Dendritic cell treated with granulocyte-macrophage colony-stimulating factor and Interleukin-4, amounts not matched to agents 40 ng/mL and 50 ng/mL, for 4 days (primary cell): ENCODE results near the gene METTL15.
"Not testable (repeated sequence)": the region's sequence is repeated elsewhere in the genome, so short reads cannot be mapped to it uniquely, and the experiment has no call there.

Experiments used
- H3K27ac Mint-ChIP-seq: one replicate; pipeline ENCODE4 v1.8.0; 2022; ENCODE audit warnings: mild to moderate bottlenecking, mixed read lengths
- H3K27me3 Mint-ChIP-seq: one replicate; pipeline ENCODE4 v1.8.0; 2022; ENCODE audit warnings: mild to moderate bottlenecking, mixed read lengths
- H3K36me3 Mint-ChIP-seq: one replicate; pipeline ENCODE4 v1.8.0; 2022; ENCODE audit warnings: low read depth, mixed read lengths
- H3K4me1 Mint-ChIP-seq: one replicate; pipeline ENCODE4 v1.8.0; 2022; ENCODE audit warnings: low read depth, mixed read lengths
- H3K4me3 Mint-ChIP-seq: one replicate; pipeline ENCODE4 v1.8.0; 2022; ENCODE audit warnings: mild to moderate bottlenecking, moderate library complexity, mixed read lengths
- H3K9me3 Mint-ChIP-seq: one replicate; pipeline ENCODE4 v1.8.0; 2022; ENCODE audit warnings: mixed read lengths
- intact Hi-C: fragments of 100-400 bp; cut with micrococcal nuclease; formaldehyde crosslinking; loops from one replicate; pipeline ENCODE4 v1.15.0; 2022

The METTL15 gene

GRCh38 chr11:28102300-28102699, 5.9 kb upstream of the METTL15 start:
- not testable (repeated sequence) for H3K4me1 Mint-ChIP-seq, H3K27ac Mint-ChIP-seq, H3K27me3 Mint-ChIP-seq

GRCh38 chr11:28104425-28104824, 3.8 kb upstream of the METTL15 start:
- H3K4me1 Mint-ChIP-seq, result peaks cover 17% of the 10 kb centered on the region
- H3K27ac Mint-ChIP-seq, result no peak overlapping the region
- no peak overlapping the region for H3K4me3 Mint-ChIP-seq
- no peaks in the 10 kb centered on the region for H3K9me3 Mint-ChIP-seq
- H3K27me3 Mint-ChIP-seq, result no peaks in the 10 kb centered on the region
- intact Hi-C loops, result loop anchor here (10.0 kb wide), 1 partner anchor 740 kb away; the partner anchor contains the start of gene CCDC34
- peaks cover 10% of the 10 kb centered on the region for H3K36me3 Mint-ChIP-seq

More at GRCh38 chr11:28102300-28102699, 5.9 kb upstream of the METTL15 start:
- intact Hi-C loops, result loop anchor here (10.0 kb wide), 1 partner anchor 737 kb away; the partner anchor contains the start of gene CCDC34
- H3K36me3 Mint-ChIP-seq, H3K4me3 Mint-ChIP-seq, H3K9me3 Mint-ChIP-seq: not testable (repeated sequence)

- Mint-ChIP-seq H3K9me3 (no peaks in the 10 kb centered on the region), H3K27me3 (no peaks in the 10 kb centered on the region), H3K4me3 (no peak overlapping the region), H3K4me1 (peaks cover 22% of the 10 kb centered on the region), H3K36me3 (peaks cover 11% of the 10 kb centered on the region), H3K27ac (peak overlapping the region; percentile 21)
- intact Hi-C loops, result loop anchor here (10.0 kb wide), 1 partner anchor 740 kb away; the partner anchor contains the start of gene CCDC34
These were observed 3.2 kb upstream of the METTL15 start for GRCh38 chr11:28104984-28105383.

- peaks cover 18% of the 10 kb centered on the region for H3K36me3 Mint-ChIP-seq
- H3K4me3 Mint-ChIP-seq, result no peak overlapping the region
- H3K27ac Mint-ChIP-seq, result peak overlapping the region; percentile 21
- peaks cover 23% of the 10 kb centered on the region for H3K4me1 Mint-ChIP-seq
- H3K9me3 Mint-ChIP-seq, result no peaks in the 10 kb centered on the region
- H3K27me3 Mint-ChIP-seq, result no peaks in the 10 kb centered on the region
- intact Hi-C loops, result loop anchor here (10.0 kb wide), 1 partner anchor 741 kb away; the partner anchor contains the start of gene CCDC34
These were observed 2.3 kb upstream of the METTL15 start for GRCh38 chr11:28105869-28106268.

GRCh38 chr11:28106353-28107043, 1.7 kb upstream of the METTL15 start:
- Mint-ChIP-seq H3K9me3 (no peaks in the 10 kb centered on the region), H3K36me3 (peaks cover 18% of the 10 kb centered on the region), H3K27ac (no peak overlapping the region), H3K4me1 (peaks cover 29% of the 10 kb centered on the region), H3K27me3 (no peaks in the 10 kb centered on the region), H3K4me3 (no peak overlapping the region)
- intact Hi-C loops, result loop anchor here (10.0 kb wide), 1 partner anchor 742 kb away; the partner anchor contains the start of gene CCDC34

GRCh38 chr11:28107191-28107749, 918 bp upstream of the METTL15 start:
- H3K27ac Mint-ChIP-seq, result peak overlapping the region; percentile 94
- intact Hi-C loops, result loop anchor here (10.0 kb wide), 1 partner anchor 742 kb away; the partner anchor contains the start of gene CCDC34
- H3K36me3 Mint-ChIP-seq, result peaks cover 18% of the 10 kb centered on the region
- peak overlapping the region; percentile 93 for H3K4me3 Mint-ChIP-seq
- peaks cover 35% of the 10 kb centered on the region for H3K4me1 Mint-ChIP-seq
- no peaks in the 10 kb centered on the region for H3K9me3 Mint-ChIP-seq
- H3K27me3 Mint-ChIP-seq, result no peaks in the 10 kb centered on the region

- H3K27me3 Mint-ChIP-seq, result no peaks in the 10 kb centered on the region
- intact Hi-C loops, result loop anchor here (10.0 kb wide), 1 partner anchor 744 kb away; the partner anchor contains the start of gene CCDC34
- peak overlapping the region; percentile 94 for H3K27ac Mint-ChIP-seq
- H3K9me3 Mint-ChIP-seq, result no peaks in the 10 kb centered on the region
- H3K4me3 Mint-ChIP-seq, result no peak overlapping the region
- peaks cover 35% of the 10 kb centered on the region for H3K4me1 Mint-ChIP-seq
- H3K36me3 Mint-ChIP-seq, result peaks cover 21% of the 10 kb centered on the region
These were observed 770 bp downstream of the METTL15 start for GRCh38 chr11:28108958-28109357.

GRCh38 chr11:28110108-28110820, 2.1 kb downstream of the METTL15 start:
- H3K4me3 Mint-ChIP-seq, result peak overlapping the region; percentile 94
- peak overlapping the region; percentile 97 for H3K27ac Mint-ChIP-seq
- intact Hi-C loops, result no loop called here
- H3K36me3 Mint-ChIP-seq, result peaks cover 34% of the 10 kb centered on the region
- H3K27me3 Mint-ChIP-seq, result no peaks in the 10 kb centered on the region
- H3K4me1 Mint-ChIP-seq, result peaks cover 35% of the 10 kb centered on the region
- H3K9me3 Mint-ChIP-seq, result no peaks in the 10 kb centered on the region

- peaks cover 38% of the 10 kb centered on the region for H3K36me3 Mint-ChIP-seq
- H3K27me3 Mint-ChIP-seq, result no peaks in the 10 kb centered on the region
- H3K4me1 Mint-ChIP-seq, result peaks cover 35% of the 10 kb centered on the region
- no peaks in the 10 kb centered on the region for H3K9me3 Mint-ChIP-seq
- intact Hi-C loops, result no loop called here
- peak overlapping the region; percentile 97 for H3K27ac Mint-ChIP-seq
- H3K4me3 Mint-ChIP-seq, result peak overlapping the region; percentile 94
These were observed 2.6 kb downstream of the METTL15 start for GRCh38 chr11:28110821-28111200.

- Mint-ChIP-seq H3K27ac (no peak overlapping the region), H3K27me3 (no peaks in the 10 kb centered on the region), H3K4me3 (no peak overlapping the region), H3K9me3 (no peaks in the 10 kb centered on the region), H3K4me1 (peaks cover 18% of the 10 kb centered on the region), H3K36me3 (peaks cover 35% of the 10 kb centered on the region)
- intact Hi-C loops, result no loop called here
These were observed 5.9 kb downstream of the METTL15 start for GRCh38 chr11:28114116-28114515.

- Mint-ChIP-seq H3K36me3 (peaks cover 35% of the 10 kb centered on the region), H3K9me3 (no peaks in the 10 kb centered on the region), H3K4me1 (peaks cover 16% of the 10 kb centered on the region), H3K27me3 (no peaks in the 10 kb centered on the region), H3K4me3 (no peak overlapping the region), H3K27ac (no peak overlapping the region)
- intact Hi-C loops, result no loop called here
These were observed 6.5 kb downstream of the METTL15 start for GRCh38 chr11:28114731-28115130.

GRCh38 chr11:28117712-28118111, 9.5 kb downstream of the METTL15 start:
- H3K4me3 Mint-ChIP-seq, result no peak overlapping the region
- no peak overlapping the region for H3K27ac Mint-ChIP-seq
- no peaks in the 10 kb centered on the region for H3K27me3 Mint-ChIP-seq
- H3K36me3 Mint-ChIP-seq, result peaks cover 27% of the 10 kb centered on the region
- H3K9me3 Mint-ChIP-seq, result no peaks in the 10 kb centered on the region
- no peaks in the 10 kb centered on the region for H3K4me1 Mint-ChIP-seq
- intact Hi-C loops, result no loop called here

- Mint-ChIP-seq H3K4me1 (no peaks in the 10 kb centered on the region), H3K36me3 (peaks cover 16% of the 10 kb centered on the region), H3K9me3 (no peaks in the 10 kb centered on the region), H3K27ac (no peak overlapping the region), H3K4me3 (no peak overlapping the region), H3K27me3 (no peaks in the 10 kb centered on the region)
- intact Hi-C loops, result no loop called here
These were observed 15.0 kb downstream of the METTL15 start for GRCh38 chr11:28123151-28123581.

GRCh38 chr11:28132548-28132947, 24.4 kb downstream of the METTL15 start:
- Mint-ChIP-seq H3K4me1 (no peaks in the 10 kb centered on the region), H3K36me3 (peaks cover 19% of the 10 kb centered on the region), H3K4me3 (no peak overlapping the region), H3K27ac (no peak overlapping the region), H3K9me3 (peaks cover 11% of the 10 kb centered on the region), H3K27me3 (no peaks in the 10 kb centered on the region)
- intact Hi-C loops, result no loop called here
